ENCODE results near the gene EPN2. TPM values are rescaled to one million over a fixed set of nuclear protein-coding genes. Genes with fewer than 3 reads are reported as not detected.

Gene EPN2
- total and polyA plus RNA-seq, 7 donors, result 11.6 to 36.0 (median 25.3) TPM

DNA sequence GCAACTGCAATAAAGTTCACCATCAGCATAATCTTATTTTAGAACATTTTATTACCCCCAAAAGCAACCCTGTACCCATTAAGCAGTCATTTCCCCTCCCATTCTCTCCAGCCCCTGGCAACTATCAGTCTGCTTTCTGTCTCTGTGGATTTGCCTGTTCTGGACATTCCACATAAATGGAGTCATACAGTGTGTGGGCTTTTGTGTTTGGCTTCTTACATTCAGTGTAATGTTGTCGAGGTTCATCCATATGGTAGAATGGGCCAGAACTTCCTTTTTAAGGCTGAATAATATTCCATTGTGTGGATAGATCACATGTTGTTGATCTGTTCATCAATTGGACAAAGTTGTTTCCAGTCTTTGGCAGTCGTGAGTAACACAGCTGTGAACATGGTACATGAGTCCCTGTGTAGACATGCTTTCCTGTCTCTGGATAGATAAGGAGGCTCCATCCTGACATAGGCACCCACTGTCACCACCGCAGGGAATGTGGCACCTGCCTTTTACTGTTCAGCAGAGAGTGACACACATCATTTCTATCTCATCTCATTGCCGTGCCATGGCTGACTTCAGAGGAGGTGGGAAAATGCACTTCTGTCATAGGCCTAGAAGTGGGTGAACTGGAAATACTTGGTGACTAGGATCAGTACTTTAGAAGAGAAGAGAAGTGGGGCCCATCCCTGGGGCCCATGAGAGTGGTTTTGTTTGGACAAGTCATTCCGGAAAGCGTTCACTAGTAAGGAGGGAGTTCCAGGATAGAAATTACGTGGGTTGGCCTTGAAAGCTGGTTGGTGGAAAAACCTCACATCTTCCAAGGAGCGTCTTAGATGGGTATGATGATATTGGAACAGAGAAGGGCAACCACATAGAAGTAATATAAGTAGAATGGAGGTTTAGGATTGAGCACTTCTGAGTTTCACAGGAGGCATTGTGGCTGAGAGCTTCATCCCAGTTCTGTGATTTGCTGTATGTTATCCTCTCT, 25.8 kb downstream of the EPN2 start:
- Histone ChIP-seq H3K36me3 (ENCODE audit: insufficient read depth in 1 of 2, low read depth in 1 of 2) (no peaks in the 10 kb centered on the region), H3K4me3 (no peak overlapping the region), H3K4me1 (peaks cover 54% of the 10 kb centered on the region), H3K27me3 (ENCODE audit: insufficient read depth in 3 of 3, low read length in 2 of 3) (no peaks in the 10 kb centered on the region), H3K27ac (peak overlapping the region; percentile 78), H3K9me3 (no peaks in the 10 kb centered on the region)
- TF ChIP-seq, protein P1, sequence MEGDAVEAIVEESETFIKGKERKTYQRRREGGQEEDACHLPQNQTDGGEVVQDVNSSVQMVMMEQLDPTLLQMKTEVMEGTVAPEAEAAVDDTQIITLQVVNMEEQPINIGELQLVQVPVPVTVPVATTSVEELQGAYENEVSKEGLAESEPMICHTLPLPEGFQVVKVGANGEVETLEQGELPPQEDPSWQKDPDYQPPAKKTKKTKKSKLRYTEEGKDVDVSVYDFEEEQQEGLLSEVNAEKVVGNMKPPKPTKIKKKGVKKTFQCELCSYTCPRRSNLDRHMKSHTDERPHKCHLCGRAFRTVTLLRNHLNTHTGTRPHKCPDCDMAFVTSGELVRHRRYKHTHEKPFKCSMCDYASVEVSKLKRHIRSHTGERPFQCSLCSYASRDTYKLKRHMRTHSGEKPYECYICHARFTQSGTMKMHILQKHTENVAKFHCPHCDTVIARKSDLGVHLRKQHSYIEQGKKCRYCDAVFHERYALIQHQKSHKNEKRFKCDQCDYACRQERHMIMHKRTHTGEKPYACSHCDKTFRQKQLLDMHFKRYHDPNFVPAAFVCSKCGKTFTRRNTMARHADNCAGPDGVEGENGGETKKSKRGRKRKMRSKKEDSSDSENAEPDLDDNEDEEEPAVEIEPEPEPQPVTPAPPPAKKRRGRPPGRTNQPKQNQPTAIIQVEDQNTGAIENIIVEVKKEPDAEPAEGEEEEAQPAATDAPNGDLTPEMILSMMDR (IDR thresholded peaks at IDR 0.05), result no peak
- DNase-seq (no peak), ATAC-seq (peak in 3 of 4 donors; percentile 2 to 21 (median 13))
- 51 to 73% (median 59%) methylated on average over 8 of the region's 8 CpGs for WGBS, 3 donors
- intact Hi-C loops (cut with DNase I), result no loop called here

DNA sequence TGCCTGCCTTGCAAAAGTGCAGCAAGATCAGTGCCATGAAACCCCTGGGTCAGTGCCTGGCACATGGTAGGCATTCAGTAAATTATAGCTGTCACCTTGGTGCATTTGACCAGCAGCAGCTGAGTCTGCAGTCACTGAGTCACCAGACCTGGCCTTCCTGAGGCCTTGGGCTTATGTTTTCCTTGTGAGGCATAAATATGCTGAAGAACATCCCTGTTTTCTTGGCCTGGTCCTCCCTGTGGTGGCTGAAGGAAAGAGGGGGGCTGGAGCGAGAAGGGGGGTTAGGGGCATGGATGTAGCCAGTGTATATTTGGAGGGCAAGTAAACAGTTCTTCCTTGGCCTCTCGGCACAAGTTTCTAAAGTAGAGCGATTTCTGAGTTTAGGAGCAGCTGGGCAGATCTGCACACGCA, 26.5 kb downstream of the EPN2 start:
- Histone ChIP-seq H3K4me3 (no peak overlapping the region), H3K9me3 (no peaks in the 10 kb centered on the region), H3K4me1 (peaks cover 61% of the 10 kb centered on the region), H3K36me3 (ENCODE audit: insufficient read depth in 1 of 2, low read depth in 1 of 2) (no peaks in the 10 kb centered on the region), H3K27me3 (ENCODE audit: insufficient read depth in 3 of 3, low read length in 2 of 3) (no peaks in the 10 kb centered on the region), H3K27ac (peak overlapping the region; percentile 78)
- TF ChIP-seq, protein P1 (IDR thresholded peaks at IDR 0.05), result no peak
- intact Hi-C loops (cut with DNase I), result no loop called here
- peak; percentile 60 to 82 for DNase-seq
- WGBS, 3 donors, result 29 to 51% (median 35%) methylated on average over 4 of the region's 4 CpGs
- ATAC-seq, result peak; percentile 93 to 97 (median 96)

DNA sequence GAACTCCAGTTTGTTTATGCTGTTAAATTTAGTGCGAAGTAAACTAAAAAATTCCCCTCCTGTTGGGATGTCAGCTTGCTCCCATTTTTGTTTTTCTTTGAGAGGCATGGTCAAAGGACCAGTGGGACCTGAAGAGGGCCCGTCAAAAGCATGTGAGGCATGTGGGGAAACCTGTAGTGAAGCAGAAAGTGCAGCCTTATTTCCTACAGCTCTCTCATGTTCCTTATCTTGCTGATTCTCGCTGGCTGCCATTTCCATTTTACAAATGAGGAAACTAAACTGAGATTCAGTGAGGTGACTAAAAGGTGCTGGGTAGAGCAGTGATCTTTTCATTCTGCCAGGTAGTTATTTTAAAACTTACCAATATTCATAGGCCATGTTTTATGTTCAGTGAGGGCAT, 27.1 kb downstream of the EPN2 start:
- WGBS, 3 donors, result 44 to 59% (median 51%) methylated on average over 3 of the region's 3 CpGs
- Histone ChIP-seq H3K9me3 (no peaks in the 10 kb centered on the region), H3K36me3 (ENCODE audit: insufficient read depth in 1 of 2, low read depth in 1 of 2) (no peaks in the 10 kb centered on the region), H3K4me3 (no peak overlapping the region), H3K27ac (peak overlapping the region; percentile 78), H3K4me1 (peaks cover 67% of the 10 kb centered on the region), H3K27me3 (ENCODE audit: insufficient read depth in 3 of 3, low read length in 2 of 3) (no peaks in the 10 kb centered on the region)
- no peak for ATAC-seq
- DNase-seq, result no peak
- TF ChIP-seq, protein P1 (IDR thresholded peaks at IDR 0.05), result no peak
- intact Hi-C loops (cut with DNase I), result no loop called here

DNA sequence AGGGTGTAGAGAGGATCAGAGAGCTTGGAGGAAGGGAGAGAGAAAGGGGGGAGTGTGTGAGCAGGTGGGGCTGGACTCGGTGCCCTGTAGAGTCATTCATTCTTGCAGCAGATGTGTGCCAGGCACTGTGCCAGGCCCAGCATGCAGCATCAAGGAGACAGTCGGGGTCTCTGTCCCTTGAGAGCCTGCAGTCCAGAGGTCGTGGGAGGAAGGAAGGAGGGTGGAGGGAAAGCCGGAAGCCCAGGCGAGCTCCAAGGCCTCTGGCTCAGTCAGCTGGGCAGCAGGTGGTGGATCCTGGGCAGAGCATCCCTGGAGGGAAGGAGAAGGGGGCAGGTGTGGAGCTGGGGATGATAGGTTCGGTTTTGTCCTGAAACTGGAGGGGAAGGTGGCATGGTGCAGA, 27.5 kb downstream of the EPN2 start:
- DNase-seq (no peak), ATAC-seq (no peak)
- H3K27me3 ChIP-seq (ENCODE audit: insufficient read depth in 3 of 3, low read length in 2 of 3), result no peaks in the 10 kb centered on the region
- peak overlapping the region; percentile 78 for H3K27ac ChIP-seq
- TF ChIP-seq, protein P1 (IDR thresholded peaks at IDR 0.05), result no peak
- 32 to 40% (median 36%) methylated on average over 6 of the region's 6 CpGs for WGBS, 3 donors
- H3K4me1 ChIP-seq, result peaks cover 70% of the 10 kb centered on the region
- H3K4me3 ChIP-seq, result no peak overlapping the region
- no peaks in the 10 kb centered on the region for H3K36me3 ChIP-seq (ENCODE audit: insufficient read depth in 1 of 2, low read depth in 1 of 2)
- H3K9me3 ChIP-seq, result no peaks in the 10 kb centered on the region
- intact Hi-C loops (cut with DNase I), result no loop called here

All from psoas muscle (tissue), 8 donors.